ENCODE data around the gene AP1S2. TPM values are rescaled to one million over a fixed set of nuclear protein-coding genes. Genes with fewer than 3 reads are reported as not detected.

AP1S2 gene
- total RNA-seq, 2 experiments from 2014 or later, result 22.6 to 28.8 TPM

GRCh38 chrX:15849555-15849954 lies 5.1 kb downstream of the AP1S2 start:
- POLR2A ChIA-PET, result no interaction called here
- Mint-ChIP-seq H3K9me3 (no peaks in the 10 kb centered on the region), H3K4me1 (ENCODE audit: low read depth) (peaks cover 19% of the 10 kb centered on the region), H3K36me3 (ENCODE audit: low read depth) (peaks cover 12% of the 10 kb centered on the region), H3K4me3 (no peak overlapping the region), H3K27me3 (no peaks in the 10 kb centered on the region), H3K27ac (no peak overlapping the region)
- no peak for ATAC-seq
- intact Hi-C loops (cut with micrococcal nuclease), result no loop called here
- CTCF ChIA-PET, result interaction anchor here (1.0 to 1.1 kb wide), 2 partner anchors 8 to 88 kb away, joined by 3 to 4 read pairs; no protein-coding TSS in a partner anchor
- TF ChIP-seq CTCF (IDR thresholded peaks at IDR 0.05), result no peak
- DNase-seq, result no peak

- H3K27me3 Mint-ChIP-seq, result no peaks in the 10 kb centered on the region
- ATAC-seq, result no peak
Observed at GRCh38 chrX:15848576-15848975, 6.0 kb downstream of the AP1S2 start.

GRCh38 chrX:15843960-15844359 lies 10.7 kb downstream of the AP1S2 start:
- TF ChIP-seq CTCF (IDR thresholded peaks at IDR 0.05), result no peak
- Mint-ChIP-seq H3K27me3 (no peaks in the 10 kb centered on the region), H3K9me3 (no peaks in the 10 kb centered on the region), H3K4me1 (ENCODE audit: low read depth) (no peaks in the 10 kb centered on the region), H3K27ac (no peak overlapping the region), H3K4me3 (no peak overlapping the region), H3K36me3 (ENCODE audit: low read depth) (peaks cover 10% of the 10 kb centered on the region)
- intact Hi-C loops (cut with micrococcal nuclease), result no loop called here
- ChIA-PET POLR2A (no interaction called here), CTCF (no interaction called here)
- DNase-seq (no peak), ATAC-seq (no peak)

More at GRCh38 chrX:15848576-15848975, 6.0 kb downstream of the AP1S2 start:
- intact Hi-C loops (cut with micrococcal nuclease), result no loop called here
- H3K36me3 Mint-ChIP-seq (ENCODE audit: low read depth), result peaks cover 16% of the 10 kb centered on the region
- H3K27ac Mint-ChIP-seq, result no peak overlapping the region
- no peak for DNase-seq
- POLR2A ChIA-PET, result no interaction called here
- no peak for TF ChIP-seq CTCF (IDR thresholded peaks at IDR 0.05)
- no peak overlapping the region for H3K4me3 Mint-ChIP-seq
- no peaks in the 10 kb centered on the region for H3K9me3 Mint-ChIP-seq
- CTCF ChIA-PET, result interaction anchor here (1.0 to 1.2 kb wide), 3 partner anchors 9 to 87 kb away, joined by 3 to 4 read pairs (median 3); no protein-coding TSS in a partner anchor
- peaks cover 18% of the 10 kb centered on the region for H3K4me1 Mint-ChIP-seq (ENCODE audit: low read depth)

GRCh38 chrX:15841853-15842516 lies 12.6 kb downstream of the AP1S2 start:
- Mint-ChIP-seq H3K36me3 (ENCODE audit: low read depth) (peaks cover 10% of the 10 kb centered on the region), H3K9me3 (no peaks in the 10 kb centered on the region), H3K4me1 (ENCODE audit: low read depth) (no peaks in the 10 kb centered on the region), H3K4me3 (no peak overlapping the region), H3K27me3 (no peaks in the 10 kb centered on the region), H3K27ac (no peak overlapping the region)
- ATAC-seq, result no peak
- TF ChIP-seq CTCF (IDR thresholded peaks at IDR 0.05), result no peak
- intact Hi-C loops (cut with micrococcal nuclease), result no loop called here
- ChIA-PET CTCF (no interaction called here), POLR2A (interaction anchor here (0.6 kb wide), 1 partner anchor 13 kb away, joined by 3 read pairs; no protein-coding TSS in a partner anchor)
- DNase-seq, result no peak

GRCh38 chrX:15838017-15838416 lies 16.6 kb downstream of the AP1S2 start:
- intact Hi-C loops (cut with micrococcal nuclease), result no loop called here
- Mint-ChIP-seq H3K4me3 (no peak overlapping the region), H3K36me3 (ENCODE audit: low read depth) (peaks cover 3% of the 10 kb centered on the region), H3K27ac (no peak overlapping the region), H3K27me3 (no peaks in the 10 kb centered on the region), H3K4me1 (ENCODE audit: low read depth) (peaks cover 4% of the 10 kb centered on the region), H3K9me3 (no peaks in the 10 kb centered on the region)
- TF ChIP-seq CTCF (IDR thresholded peaks at IDR 0.05), result peak; percentile 31
- CTCF ChIA-PET, result no interaction called here
- peak; percentile 20 for DNase-seq
- POLR2A ChIA-PET, result no interaction called here
- peak; percentile 67 for ATAC-seq

All from activated CD8-positive, alpha-beta T cell treated with anti-CD3 and anti-CD28 coated beads for 36 hours (primary cell).